ENCODE data around the gene PSMD14.
"Not testable (repeated sequence)": the region's sequence is repeated elsewhere in the genome, so short reads cannot be mapped to it uniquely, and the experiment has no call there.

PSMD14 gene

GRCh38 chr2:161308178-161308955 is at the start of gene PSMD14:
TSS of gene PSMD14 (plus strand) at chr2:161308425. CDS start at chr2:161318826, 10,401 bp downstream.
- DNase-seq, result peak; percentile 86

GRCh38 chr2:161265874-161266273 is 42.4 kb upstream of the PSMD14 start:
- no peak for DNase-seq

- no peak for DNase-seq
These were observed 39.1 kb upstream of the PSMD14 start for GRCh38 chr2:161269111-161269510.

GRCh38 chr2:161273038-161273760 is 35.0 kb upstream of the PSMD14 start:
- no peak for DNase-seq

GRCh38 chr2:161278564-161279229 is 29.5 kb upstream of the PSMD14 start:
- DNase-seq, result not testable (repeated sequence)

- not testable (repeated sequence) for DNase-seq
These were observed 28.9 kb upstream of the PSMD14 start for GRCh38 chr2:161279230-161279815.

GRCh38 chr2:161280906-161281323 is 27.3 kb upstream of the PSMD14 start:
- peak; percentile 56 for DNase-seq

- not testable (repeated sequence) for DNase-seq
These were observed 26.5 kb upstream of the PSMD14 start for GRCh38 chr2:161281615-161282310.

GRCh38 chr2:161282311-161282644 is 25.9 kb upstream of the PSMD14 start:
- not testable (repeated sequence) for DNase-seq

GRCh38 chr2:161283926-161284325 is 24.3 kb upstream of the PSMD14 start:
- no peak for DNase-seq

- no peak for DNase-seq
These were observed 4.6 kb upstream of the PSMD14 start for GRCh38 chr2:161303535-161304050.

- no peak for DNase-seq
These were observed 1.3 kb upstream of the PSMD14 start for GRCh38 chr2:161306919-161307318.

GRCh38 chr2:161307676-161308075 is 549 bp upstream of the PSMD14 start:
- no peak for DNase-seq

- DNase-seq, result no peak
These were observed 4.8 kb downstream of the PSMD14 start for GRCh38 chr2:161312996-161313395.

GRCh38 chr2:161315380-161315779 is 7.2 kb downstream of the PSMD14 start:
- DNase-seq, result no peak

GRCh38 chr2:161316701-161317100 is 8.5 kb downstream of the PSMD14 start:
- DNase-seq, result no peak

GRCh38 chr2:161321944-161322648 is 13.9 kb downstream of the PSMD14 start:
- no peak for DNase-seq

- no peak for DNase-seq
These were observed 16.7 kb downstream of the PSMD14 start for GRCh38 chr2:161324876-161325275.

- DNase-seq, result no peak
These were observed 19.4 kb downstream of the PSMD14 start for GRCh38 chr2:161327582-161327981.

GRCh38 chr2:161332371-161332967 is 24.2 kb downstream of the PSMD14 start:
- no peak for DNase-seq

- DNase-seq, result no peak
These were observed 27.4 kb downstream of the PSMD14 start for GRCh38 chr2:161335626-161336025.
